HCT116 (cell line): ENCODE results near the gene DOK6. TPM values are rescaled to one million over a fixed set of nuclear protein-coding genes. Genes with fewer than 3 reads are reported as not detected.

Experiments
- ATAC-seq: fragments of 200-7000 bp; cut with Tn5 transposase; 2 replicates; pipeline ENCODE4 v1.9.1; 2020; ENCODE audit warnings: mild to moderate bottlenecking, moderate library complexity
- BruUV-seq: library from RNA; stranded (reverse); fragments of 400-500 nt; replicated peaks from 2 replicates; lab custom pipeline; 2021; lab: Mats Ljungman, UMichigan
- CTCF ChIA-PET: fragments of 300-600 bp; sonication (Branson Sonifier 250); formaldehyde crosslinking; loops from one replicate; lab custom pipeline; 2021; ENCODE audit warnings: antibody characterized with exemption; lab: Charles Lee
- POLR2A ChIA-PET: fragments of 300-600, 350-600 bp; sonication (Branson Sonifier 250); formaldehyde crosslinking; loops from one replicate; lab custom pipeline; 2021; ENCODE audit warnings: antibody characterized with exemption; lab: Charles Lee
- RAD21 ChIA-PET, 2 experiments: fragments of 300-600 bp; sonication (Branson Sonifier 250); formaldehyde crosslinking; loops; one replicate each; lab custom pipeline; 2023; ENCODE audit warnings: low total read pairs in 2 of 2; ENCODE audit not compliant: uncharacterized antibody in 2 of 2, unreplicated experiment in 2 of 2, low non-redundant PET in 1 of 2; lab: Charles Lee
- DNase-seq: peaks from one replicate; pipeline ENCODE4 v3.0.0-alpha.2; 2010; ENCODE audit warnings: low read depth, low spot score
- H2AFZ ChIP-seq: fragments of 200-600 bp; shearing (Covaris generic), sonication (generic); 2 replicates; pipeline ENCODE4 v1.6.1; 2017; ENCODE audit warnings: low read depth, mixed run types, mixed read lengths, antibody characterized with exemption, low read length; ENCODE audit not compliant: poor library complexity, severe bottlenecking
- H3K27ac ChIP-seq: 2 replicates; pipeline ENCODE4 v1.5.1; 2012; ENCODE audit warnings: low read depth, low read length
- H3K27me3 ChIP-seq: fragments of 200-600 bp; sonication (generic); 2 replicates; pipeline ENCODE4 v1.6.1; 2016; ENCODE audit warnings: mixed run types, low read length, mixed read lengths; ENCODE audit not compliant: insufficient read depth
- H3K36me3 ChIP-seq, 2 experiments: fragments of 200-500 bp in 1 of 2; fragments of 200-600 bp in 1 of 2; sonication (Bioruptor generic) in 1 of 2; sonication (generic) in 1 of 2; 2 replicates each; pipeline versions ENCODE4 v1.5.1 to v1.6.1; 2014 to 2016; ENCODE audit warnings: low read length in 2 of 2, inconsistent platforms in 1 of 2, mixed read lengths in 1 of 2, mixed run types in 1 of 2; ENCODE audit not compliant: insufficient read depth in 2 of 2, control insufficient read depth in 1 of 2
- H3K4me1 ChIP-seq, 2 experiments: fragments of 200-600 bp in 1 of 2; sonication (generic) in 1 of 2; 2 replicates each; pipeline versions ENCODE4 v1.5.1 to v1.6.1; 2012 to 2017; ENCODE audit warnings: low read length in 2 of 2, inconsistent platforms in 1 of 2, mild to moderate bottlenecking in 1 of 2, mixed read lengths in 1 of 2, mixed run types in 1 of 2, moderate library complexity in 1 of 2; ENCODE audit not compliant: insufficient read depth in 2 of 2, control insufficient read depth in 1 of 2
- H3K4me2 ChIP-seq: fragments of 200-600 bp; sonication (generic); 2 replicates; pipeline ENCODE4 v1.6.1; 2017; ENCODE audit warnings: mixed run types, low read length, mixed read lengths
- H3K4me3 ChIP-seq, 2 experiments: fragments of 200-600 bp in 1 of 2; sonication (generic) in 1 of 2; replicated peaks in 1 of 2; 2 replicates each; pipeline ENCODE4 v1.5.1; 2011 to 2016; ENCODE audit warnings: low read length in 2 of 2, control low read depth in 1 of 2, low read depth in 1 of 2, mild to moderate bottlenecking in 1 of 2, mixed read lengths in 1 of 2, mixed run types in 1 of 2
- H3K79me2 ChIP-seq: fragments of 200-600 bp; sonication (generic); 2 replicates; pipeline ENCODE4 v1.6.1; 2017; ENCODE audit warnings: mild to moderate bottlenecking, mixed run types, low read length, moderate library complexity, mixed read lengths; ENCODE audit not compliant: insufficient read depth
- H3K9ac ChIP-seq: fragments of 200-600 bp; sonication (generic); 2 replicates; pipeline ENCODE4 v1.6.1; 2016; ENCODE audit warnings: low read length, mixed read lengths
- H3K9me2 ChIP-seq: fragments of 200-600 bp; sonication (generic), shearing (Covaris generic); 2 replicates; pipeline ENCODE4 v1.6.1; 2017; ENCODE audit warnings: mixed run types, mild to moderate bottlenecking, moderate library complexity; ENCODE audit not compliant: insufficient read depth
- H3K9me3 ChIP-seq, 2 experiments: fragments of 200-500 bp in 1 of 2; fragments of 200-600 bp in 1 of 2; sonication (Bioruptor generic) in 1 of 2; sonication (generic) in 1 of 2; 2 replicates each; pipeline ENCODE4 v1.6.1; 2014 to 2017; ENCODE audit warnings: low read length in 2 of 2, mixed read lengths in 2 of 2, inconsistent platforms in 1 of 2, low read depth in 1 of 2, mild to moderate bottlenecking in 1 of 2, mixed run types in 1 of 2, moderate library complexity in 1 of 2; ENCODE audit not compliant: control insufficient read depth in 1 of 2, insufficient read depth in 1 of 2
- H4K20me1 ChIP-seq: fragments of 200-600 bp; sonication (generic), shearing (Covaris generic); 2 replicates; pipeline ENCODE4 v1.6.1; 2017; ENCODE audit warnings: mixed run types, mild to moderate bottlenecking, moderate library complexity; ENCODE audit not compliant: insufficient read depth
- CEBPB ChIP-seq: IDR thresholded peaks from 2 replicates; pipeline ENCODE4 v1.6.1; 2012; ENCODE audit warnings: low read depth
- CTCF ChIP-seq, 3 experiments: fragments of 200-600 bp in 1 of 3; sonication (generic) in 1 of 3; IDR thresholded peaks in 2 of 3; conservative IDR thresholded peaks in 1 of 3; 2 replicates each; pipeline ENCODE4 v1.5.1; 2012 to 2017; ENCODE audit warnings: low read depth in 2 of 3, low read length in 2 of 3, antibody characterized with exemption in 1 of 3, borderline replicate concordance in 1 of 3, control low read depth in 1 of 3, mild to moderate bottlenecking in 1 of 3, mixed read lengths in 1 of 3, mixed run types in 1 of 3, moderate library complexity in 1 of 3; ENCODE audit not compliant: insufficient read depth in 1 of 3
- EGR1 ChIP-seq: IDR thresholded peaks from 2 replicates; pipeline ENCODE4 v1.6.1; 2012; ENCODE audit warnings: low read depth
- ELF1 ChIP-seq: IDR thresholded peaks from 2 replicates; pipeline ENCODE4 v1.6.1; 2012; ENCODE audit warnings: low read depth, borderline replicate concordance
- EZH2 ChIP-seq: fragments of 200-600 bp; sonication (generic); IDR thresholded peaks from 2 replicates; pipeline ENCODE4 v1.6.1; 2017; ENCODE audit warnings: antibody characterized with exemption, mixed run types
- EZH2phosphoT487 ChIP-seq: fragments of 200-600 bp; IDR thresholded peaks from 2 replicates; pipeline ENCODE4 v1.6.1; 2018; ENCODE audit warnings: antibody characterized with exemption, borderline replicate concordance
- FOSL1 ChIP-seq: IDR thresholded peaks from 2 replicates; pipeline ENCODE4 v1.6.1; 2012; ENCODE audit warnings: low read depth
- JUND ChIP-seq: IDR thresholded peaks from 2 replicates; pipeline ENCODE4 v1.6.1; 2012
- MAX ChIP-seq: IDR thresholded peaks from 2 replicates; pipeline ENCODE4 v1.6.1; 2012
- POLR2A ChIP-seq: IDR thresholded peaks from 2 replicates; pipeline ENCODE4 v1.7.0; 2011; ENCODE audit warnings: borderline replicate concordance; ENCODE audit not compliant: insufficient read depth, insufficient read length; ENCODE audit errors: extremely low read depth
- POLR2AphosphoS5 ChIP-seq: IDR thresholded peaks from 2 replicates; pipeline ENCODE4 v1.6.1; 2011; ENCODE audit warnings: mild to moderate bottlenecking, low read depth, low read length, moderate library complexity
- RAD21 ChIP-seq: IDR thresholded peaks from 2 replicates; pipeline ENCODE4 v1.6.1; 2012; ENCODE audit warnings: low read depth, mild to moderate bottlenecking
- SIN3A ChIP-seq: IDR thresholded peaks from 2 replicates; pipeline ENCODE4 v1.6.1; 2012; ENCODE audit warnings: low read depth
- SP1 ChIP-seq: IDR thresholded peaks from 2 replicates; pipeline ENCODE4 v1.6.1; 2012; ENCODE audit warnings: low read depth
- SRF ChIP-seq: IDR thresholded peaks from 2 replicates; pipeline ENCODE4 v1.6.1; 2012; ENCODE audit warnings: low read depth
- TCF7L2 ChIP-seq: IDR thresholded peaks from 2 replicates; pipeline ENCODE4 v1.7.0; 2011; ENCODE audit warnings: borderline replicate concordance, inconsistent platforms; ENCODE audit not compliant: insufficient read depth, insufficient read length; ENCODE audit errors: extremely low read depth
- YY1 ChIP-seq: IDR thresholded peaks from 2 replicates; pipeline ENCODE4 v1.6.1; 2011; ENCODE audit warnings: low read length, low read depth, moderate library complexity, mild to moderate bottlenecking; ENCODE audit not compliant: insufficient replicate concordance; ENCODE audit errors: extremely low read depth
- ZNF274 ChIP-seq: fragments of 200-500 bp; sonication (Bioruptor generic); IDR thresholded peaks from 2 replicates; pipeline ENCODE4 v1.6.1; 2014; ENCODE audit warnings: mild to moderate bottlenecking, low read depth, low read length, inconsistent platforms
- intact Hi-C: fragments of 100-400 bp; cut with micrococcal nuclease; formaldehyde crosslinking; loops from 2 replicates; pipeline ENCODE4 v1.10.0; 2022
- total RNA-seq: library from RNA; stranded (reverse); gene quantifications from one replicate; pipeline ENCODE4 v1.2.1, GENCODE V29; 2021; ENCODE audit not compliant: unreplicated experiment
- TF ChIP-seq, protein P1 (sequence below): IDR thresholded peaks from 2 replicates; pipeline ENCODE4 v1.6.1; 2011; ENCODE audit warnings: mild to moderate bottlenecking, low read length, moderate library complexity; ENCODE audit not compliant: insufficient replicate concordance; ENCODE audit errors: extremely low read depth
- TF ChIP-seq, protein P2 (sequence below): IDR thresholded peaks from 2 replicates; pipeline ENCODE4 v1.6.1; 2012

The DOK6 gene
- total RNA-seq, 1 experiment from 2014 or later, result not detected

DNA sequence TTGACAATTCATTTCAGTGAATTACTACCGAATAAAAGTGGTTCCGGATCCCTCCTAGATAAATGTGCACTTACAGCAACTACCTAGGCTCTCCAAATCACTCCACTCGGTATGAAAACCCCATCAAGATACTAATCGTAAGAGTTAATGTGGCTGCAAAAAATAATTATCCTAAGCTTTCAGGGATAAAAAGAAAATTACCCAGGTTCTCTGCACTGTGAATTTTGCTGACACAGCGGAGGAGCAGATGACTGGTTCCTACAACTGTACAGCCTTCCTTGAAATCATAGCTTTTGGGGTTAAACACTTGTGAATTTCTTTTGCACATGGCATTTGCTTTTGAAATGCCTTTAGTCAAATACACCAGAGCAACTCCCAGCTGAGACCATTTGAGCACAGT is 442.3 kb downstream of the DOK6 start:
- no TSS peak for BruUV-seq
- H3K4me3 ChIP-seq, result no peak overlapping the region
- H3K9me3 ChIP-seq, result no peaks in the 10 kb centered on the region
- ChIA-PET RAD21 (no interaction called here), CTCF (no interaction called here), POLR2A (no interaction called here)
- no peak overlapping the region for H3K27ac ChIP-seq
- no peaks in the 10 kb centered on the region; the same call in 1 of the 2 replicates for H3K9me2 ChIP-seq
- no peak overlapping the region for H3K4me2 ChIP-seq
- TF ChIP-seq POLR2A (no peak), JUND (no peak), SIN3A (no peak), SRF (no peak), CTCF (IDR thresholded peaks at IDR 0.05 in 2 of 3, conservative IDR thresholded peaks at IDR 0.05 in 1 of 3; ENCODE audit: borderline replicate concordance in 1 of 3, insufficient read depth in 1 of 3, low read depth in 2 of 3, low read length in 2 of 3) (no peak), TCF7L2 (no peak), RAD21 (no peak), CEBPB (no peak), ZNF274 (no peak), YY1 (no peak), EZH2 (no peak), POLR2AphosphoS5 (no peak), FOSL1 (no peak), EZH2phosphoT487 (no peak), SP1 (no peak), EGR1 (no peak), ELF1 (no peak), MAX (no peak)
- TF ChIP-seq, protein P1, sequence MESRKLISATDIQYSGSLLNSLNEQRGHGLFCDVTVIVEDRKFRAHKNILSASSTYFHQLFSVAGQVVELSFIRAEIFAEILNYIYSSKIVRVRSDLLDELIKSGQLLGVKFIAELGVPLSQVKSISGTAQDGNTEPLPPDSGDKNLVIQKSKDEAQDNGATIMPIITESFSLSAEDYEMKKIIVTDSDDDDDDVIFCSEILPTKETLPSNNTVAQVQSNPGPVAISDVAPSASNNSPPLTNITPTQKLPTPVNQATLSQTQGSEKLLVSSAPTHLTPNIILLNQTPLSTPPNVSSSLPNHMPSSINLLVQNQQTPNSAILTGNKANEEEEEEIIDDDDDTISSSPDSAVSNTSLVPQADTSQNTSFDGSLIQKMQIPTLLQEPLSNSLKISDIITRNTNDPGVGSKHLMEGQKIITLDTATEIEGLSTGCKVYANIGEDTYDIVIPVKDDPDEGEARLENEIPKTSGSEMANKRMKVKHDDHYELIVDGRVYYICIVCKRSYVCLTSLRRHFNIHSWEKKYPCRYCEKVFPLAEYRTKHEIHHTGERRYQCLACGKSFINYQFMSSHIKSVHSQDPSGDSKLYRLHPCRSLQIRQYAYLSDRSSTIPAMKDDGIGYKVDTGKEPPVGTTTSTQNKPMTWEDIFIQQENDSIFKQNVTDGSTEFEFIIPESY, result no peak
- TF ChIP-seq, protein P2, sequence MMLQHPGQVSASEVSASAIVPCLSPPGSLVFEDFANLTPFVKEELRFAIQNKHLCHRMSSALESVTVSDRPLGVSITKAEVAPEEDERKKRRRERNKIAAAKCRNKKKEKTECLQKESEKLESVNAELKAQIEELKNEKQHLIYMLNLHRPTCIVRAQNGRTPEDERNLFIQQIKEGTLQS, result no peak
- no peak for DNase-seq
- H3K36me3 ChIP-seq, result no peaks in the 10 kb centered on the region
- peaks cover 0 to 10% of the 10 kb centered on the region in 2 experiments; a peak in 2 of 4 replicates for H3K4me1 ChIP-seq
- no peaks in the 10 kb centered on the region for H3K79me2 ChIP-seq
- H2AFZ ChIP-seq, result no peak overlapping the region
- intact Hi-C loops, result no loop called here
- 0 out of 2 replicates have a peak, but pooled peaks cover 7% of the 10 kb centered on the region for H3K27me3 ChIP-seq
- no peaks in the 10 kb centered on the region for H4K20me1 ChIP-seq
- no peak overlapping the region for H3K9ac ChIP-seq
- ATAC-seq, result no peak
